Tibial artery (tissue), 4 donors: ENCODE measurements around the gene MPP1.
"Not testable (repeated sequence)": the region's sequence is repeated elsewhere in the genome, so short reads cannot be mapped to it uniquely, and the experiment has no call there.

ENCODE experiments used
- DNase-seq, 2 donors: peaks; one replicate each; pipeline ENCODE4 v3.0.0-alpha.2; 2019
- H3K27ac ChIP-seq, 2 donors: fragments of 200-600 bp; sonication (generic) in 1 of 2; 1 replicate in 1 of 2; 2 replicates in 1 of 2; pipeline ENCODE4 v1.5.1; 2018 to 2019; ENCODE audit warnings: mild to moderate bottlenecking in 1 of 2
- H3K27me3 ChIP-seq, 2 donors: fragments of 200-600 bp; sonication (generic) in 1 of 2; one replicate each; pipeline versions ENCODE4 v1.5.1 to v1.6.0; 2016 to 2019
- H3K36me3 ChIP-seq, 3 donors: fragments of 200-600 bp; sonication (generic) in 2 of 3; one replicate each; pipeline ENCODE4 v1.5.1; 2016 to 2019; ENCODE audit warnings: mild to moderate bottlenecking in 2 of 3
- H3K4me1 ChIP-seq, 4 donors: fragments of 200-600 bp; sonication (generic) in 2 of 4; 1 replicate in 3 of 4; 2 replicates in 1 of 4; pipeline ENCODE4 v1.5.1; 2016 to 2019
- H3K4me3 ChIP-seq, 2 donors: fragments of 200-600 bp; sonication (generic) in 1 of 2; 1 replicate in 1 of 2; 2 replicates in 1 of 2; pipeline ENCODE4 v1.5.1; 2018 to 2019; ENCODE audit warnings: mild to moderate bottlenecking in 2 of 2
- H3K9me3 ChIP-seq, 3 donors: fragments of 200-600 bp; sonication (generic) in 1 of 3; one replicate each; pipeline ENCODE4 v1.5.1; 2016 to 2019
- intact Hi-C: fragments of 100-400 bp; cut with DNase I; formaldehyde crosslinking; loops from one replicate; pipeline ENCODE4 v1.15.0; 2023; ENCODE audit warnings: low total_unique reads
- TF ChIP-seq, protein P1 (sequence below), 2 experiments: fragments of 200-600 bp in 1 of 2; fragments of 450-650 bp in 1 of 2; IDR thresholded peaks; one replicate each; pipeline ENCODE4 v1.5.1; 2017 to 2019; ENCODE audit warnings: antibody characterized with exemption in 2 of 2, mild to moderate bottlenecking in 1 of 2, moderate library complexity in 1 of 2

MPP1 gene

DNA sequence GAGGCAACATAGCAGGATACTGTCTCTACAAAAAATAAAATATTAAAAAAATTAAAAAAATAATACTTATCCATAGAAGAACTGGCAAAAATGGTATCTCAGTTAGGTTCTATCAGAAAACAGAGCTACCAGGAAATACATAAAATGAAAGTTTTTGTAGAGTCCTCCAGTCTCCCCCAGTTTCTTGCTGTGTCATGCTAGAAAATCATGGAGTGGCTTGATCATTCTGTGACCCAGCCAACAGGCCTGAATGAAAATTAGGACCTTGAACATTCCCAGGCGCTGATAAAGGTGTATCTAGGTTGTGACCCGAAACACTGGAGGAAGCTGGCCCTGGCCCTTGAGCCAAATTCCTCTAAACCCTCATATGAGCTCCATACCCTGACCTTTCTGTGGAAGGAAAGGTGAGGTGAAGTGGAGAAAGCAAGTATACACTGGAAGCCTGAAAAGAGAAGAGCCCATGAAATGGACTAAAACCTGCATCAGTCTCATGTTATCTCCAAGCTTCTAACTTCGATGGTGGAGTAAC is 28.5 kb upstream of the MPP1 start:
- no peaks in the 10 kb centered on the region for H3K27me3 ChIP-seq
- no peaks in the 10 kb centered on the region for H3K36me3 ChIP-seq
- TF ChIP-seq, protein P1, sequence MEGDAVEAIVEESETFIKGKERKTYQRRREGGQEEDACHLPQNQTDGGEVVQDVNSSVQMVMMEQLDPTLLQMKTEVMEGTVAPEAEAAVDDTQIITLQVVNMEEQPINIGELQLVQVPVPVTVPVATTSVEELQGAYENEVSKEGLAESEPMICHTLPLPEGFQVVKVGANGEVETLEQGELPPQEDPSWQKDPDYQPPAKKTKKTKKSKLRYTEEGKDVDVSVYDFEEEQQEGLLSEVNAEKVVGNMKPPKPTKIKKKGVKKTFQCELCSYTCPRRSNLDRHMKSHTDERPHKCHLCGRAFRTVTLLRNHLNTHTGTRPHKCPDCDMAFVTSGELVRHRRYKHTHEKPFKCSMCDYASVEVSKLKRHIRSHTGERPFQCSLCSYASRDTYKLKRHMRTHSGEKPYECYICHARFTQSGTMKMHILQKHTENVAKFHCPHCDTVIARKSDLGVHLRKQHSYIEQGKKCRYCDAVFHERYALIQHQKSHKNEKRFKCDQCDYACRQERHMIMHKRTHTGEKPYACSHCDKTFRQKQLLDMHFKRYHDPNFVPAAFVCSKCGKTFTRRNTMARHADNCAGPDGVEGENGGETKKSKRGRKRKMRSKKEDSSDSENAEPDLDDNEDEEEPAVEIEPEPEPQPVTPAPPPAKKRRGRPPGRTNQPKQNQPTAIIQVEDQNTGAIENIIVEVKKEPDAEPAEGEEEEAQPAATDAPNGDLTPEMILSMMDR (IDR thresholded peaks at IDR 0.05): no peak
- H3K9me3 ChIP-seq: no peaks in the 10 kb centered on the region
- no peak overlapping the region for H3K4me3 ChIP-seq
- intact Hi-C loops: no loop called here
- H3K27ac ChIP-seq: no peak overlapping the region
- DNase-seq: no peak
- H3K4me1 ChIP-seq: no peaks in the 10 kb centered on the region

DNA sequence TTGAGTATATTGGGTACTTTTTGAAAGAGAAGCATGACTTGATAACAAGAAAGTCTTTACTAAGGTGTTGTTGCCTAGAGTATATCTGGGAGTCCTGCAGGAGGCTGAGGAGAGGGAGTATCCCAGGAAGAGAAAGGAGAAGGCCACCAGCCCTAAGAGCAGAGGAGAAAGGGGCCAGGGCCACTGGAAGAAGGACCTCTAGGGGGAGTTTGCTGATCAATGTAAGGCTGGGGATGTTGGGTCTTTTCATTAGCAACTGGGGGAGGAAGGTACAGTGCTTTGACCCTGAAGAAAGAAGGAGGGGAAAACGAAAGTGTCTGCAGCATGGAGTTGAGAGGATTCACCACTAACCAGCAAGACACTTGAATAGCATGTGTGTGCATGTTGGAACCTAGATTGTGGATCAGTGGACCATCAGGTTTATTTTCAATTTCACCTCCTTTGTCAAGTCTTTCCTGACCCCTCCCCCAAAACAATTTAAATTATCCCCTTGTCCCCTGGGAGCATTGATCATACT is 24.7 kb upstream of the MPP1 start:
- Histone ChIP-seq H3K9me3 (no peaks in the 10 kb centered on the region), H3K27ac (no peak overlapping the region), H3K4me3 (no peak overlapping the region), H3K27me3 (no peaks in the 10 kb centered on the region), H3K36me3 (no peaks in the 10 kb centered on the region), H3K4me1 (no peaks in the 10 kb centered on the region)
- no peak for DNase-seq
- intact Hi-C loops: no loop called here
- TF ChIP-seq, protein P1 (IDR thresholded peaks at IDR 0.05): no peak

DNA sequence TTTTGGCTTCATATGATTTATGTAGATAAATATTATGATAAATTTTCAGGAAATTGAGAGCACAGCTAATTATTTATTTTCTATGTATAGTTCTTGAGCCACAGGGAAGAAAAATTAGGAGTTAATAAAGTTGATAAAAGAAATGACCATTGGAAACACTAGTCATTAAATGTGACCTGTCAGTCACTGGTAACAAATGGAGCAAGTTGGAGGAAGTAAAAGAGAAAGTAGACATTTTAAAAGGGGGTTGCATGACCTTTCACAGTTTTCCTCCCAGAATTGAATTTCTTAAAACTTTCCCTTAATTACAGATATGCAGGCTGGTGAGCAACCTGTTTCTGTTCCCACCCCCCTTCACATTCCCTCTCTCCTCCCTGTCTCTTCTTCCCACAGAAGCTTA is 23.8 kb upstream of the MPP1 start:
- no peaks in the 10 kb centered on the region for H3K4me1 ChIP-seq
- TF ChIP-seq, protein P1 (IDR thresholded peaks at IDR 0.05): no peak
- H3K27ac ChIP-seq: no peak overlapping the region
- H3K9me3 ChIP-seq: no peaks in the 10 kb centered on the region
- no peaks in the 10 kb centered on the region for H3K27me3 ChIP-seq
- DNase-seq: no peak
- H3K4me3 ChIP-seq: no peak overlapping the region
- intact Hi-C loops: no loop called here
- H3K36me3 ChIP-seq: no peaks in the 10 kb centered on the region

DNA sequence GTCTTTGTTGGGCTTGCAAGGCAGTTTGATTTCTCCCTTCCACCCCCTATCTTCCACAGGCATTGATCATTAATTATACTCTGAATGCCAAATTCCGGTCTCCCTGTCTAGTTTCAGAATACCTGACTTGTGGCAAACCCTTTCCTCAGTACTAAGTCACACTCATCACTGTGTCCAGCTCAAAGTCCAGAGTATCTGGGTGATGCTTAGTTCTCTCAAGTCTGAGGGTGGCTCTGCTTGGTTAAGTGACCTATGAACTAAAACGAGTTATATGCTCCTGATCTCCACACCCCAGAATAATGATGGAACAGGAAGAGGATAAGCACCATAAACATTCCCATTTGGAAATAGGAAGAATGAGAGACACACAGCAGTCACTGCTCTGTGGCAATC is 22.7 kb upstream of the MPP1 start:
- DNase-seq: no peak
- Histone ChIP-seq H3K36me3 (no peaks in the 10 kb centered on the region), H3K27ac (no peak overlapping the region), H3K9me3 (no peaks in the 10 kb centered on the region), H3K4me1 (no peaks in the 10 kb centered on the region), H3K27me3 (no peaks in the 10 kb centered on the region), H3K4me3 (no peak overlapping the region)
- TF ChIP-seq, protein P1 (IDR thresholded peaks at IDR 0.05): no peak
- intact Hi-C loops: no loop called here

DNA sequence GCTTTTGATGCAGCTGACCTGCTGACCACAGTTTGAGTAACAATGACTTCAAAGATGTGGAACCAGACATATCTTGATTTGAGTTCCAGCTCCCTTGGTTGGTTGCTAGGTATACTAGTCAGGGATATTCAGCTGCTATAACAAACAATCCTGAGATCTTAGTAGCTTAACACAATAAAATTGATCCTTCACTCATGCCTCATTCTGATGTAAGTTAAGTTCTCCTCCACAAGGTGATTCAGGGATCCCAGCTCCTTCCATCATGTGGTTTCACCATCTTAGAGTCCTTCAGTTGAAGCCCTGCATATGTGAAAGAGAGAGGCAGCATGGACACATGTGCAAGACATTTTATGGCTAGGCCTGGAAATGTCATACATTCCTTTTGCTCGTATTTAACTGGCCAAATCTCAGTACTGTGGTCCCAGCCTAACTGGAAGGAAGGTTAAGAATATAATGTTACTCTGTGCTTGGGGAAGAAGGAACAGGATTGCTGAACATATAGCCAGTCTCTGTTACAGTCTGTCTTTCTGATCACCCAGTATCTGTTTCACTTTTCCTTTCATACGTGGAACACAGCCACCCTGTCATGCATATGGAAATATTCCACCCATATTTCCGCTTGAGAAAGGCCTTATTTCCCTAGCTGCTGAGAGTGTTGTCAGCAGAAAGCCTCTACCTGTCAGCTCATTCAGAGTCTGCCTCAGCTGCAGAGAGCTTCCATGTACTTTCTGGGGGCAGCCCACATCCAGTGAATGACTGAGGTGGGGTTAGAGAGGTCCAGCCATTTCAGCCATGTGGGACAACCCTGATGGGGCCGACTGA is 22.1 kb upstream of the MPP1 start:
- DNase-seq: no peak
- Histone ChIP-seq H3K4me3 (no peak overlapping the region), H3K9me3 (no peaks in the 10 kb centered on the region), H3K27ac (no peak overlapping the region), H3K36me3 (no peaks in the 10 kb centered on the region), H3K4me1 (no peaks in the 10 kb centered on the region), H3K27me3 (no peaks in the 10 kb centered on the region)
- TF ChIP-seq, protein P1 (IDR thresholded peaks at IDR 0.05): no peak
- intact Hi-C loops: no loop called here

DNA sequence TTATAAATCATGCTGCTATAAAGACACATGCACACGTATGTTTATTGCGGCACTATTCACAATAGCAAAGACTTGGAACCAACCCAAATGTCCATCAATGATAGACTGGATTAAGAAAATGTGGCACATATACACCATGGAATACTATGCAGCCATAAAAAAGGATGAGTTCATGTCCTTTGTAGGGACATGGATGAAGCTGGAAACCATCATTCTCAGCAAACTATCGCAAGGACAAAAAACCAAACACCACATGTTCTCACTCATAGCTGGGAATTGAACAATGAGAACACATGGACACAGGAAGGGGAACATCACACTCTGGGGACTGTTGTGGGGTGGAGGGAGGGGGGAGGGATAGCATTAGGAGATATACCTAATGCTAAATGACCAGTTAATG is 20.3 kb upstream of the MPP1 start:
- H3K9me3 ChIP-seq, H3K36me3 ChIP-seq, H3K27me3 ChIP-seq, intact Hi-C loops, H3K4me1 ChIP-seq, H3K27ac ChIP-seq, DNase-seq, H3K4me3 ChIP-seq: not testable (repeated sequence)
